ENCODE measurements around the gene RAD51B.

DNA sequence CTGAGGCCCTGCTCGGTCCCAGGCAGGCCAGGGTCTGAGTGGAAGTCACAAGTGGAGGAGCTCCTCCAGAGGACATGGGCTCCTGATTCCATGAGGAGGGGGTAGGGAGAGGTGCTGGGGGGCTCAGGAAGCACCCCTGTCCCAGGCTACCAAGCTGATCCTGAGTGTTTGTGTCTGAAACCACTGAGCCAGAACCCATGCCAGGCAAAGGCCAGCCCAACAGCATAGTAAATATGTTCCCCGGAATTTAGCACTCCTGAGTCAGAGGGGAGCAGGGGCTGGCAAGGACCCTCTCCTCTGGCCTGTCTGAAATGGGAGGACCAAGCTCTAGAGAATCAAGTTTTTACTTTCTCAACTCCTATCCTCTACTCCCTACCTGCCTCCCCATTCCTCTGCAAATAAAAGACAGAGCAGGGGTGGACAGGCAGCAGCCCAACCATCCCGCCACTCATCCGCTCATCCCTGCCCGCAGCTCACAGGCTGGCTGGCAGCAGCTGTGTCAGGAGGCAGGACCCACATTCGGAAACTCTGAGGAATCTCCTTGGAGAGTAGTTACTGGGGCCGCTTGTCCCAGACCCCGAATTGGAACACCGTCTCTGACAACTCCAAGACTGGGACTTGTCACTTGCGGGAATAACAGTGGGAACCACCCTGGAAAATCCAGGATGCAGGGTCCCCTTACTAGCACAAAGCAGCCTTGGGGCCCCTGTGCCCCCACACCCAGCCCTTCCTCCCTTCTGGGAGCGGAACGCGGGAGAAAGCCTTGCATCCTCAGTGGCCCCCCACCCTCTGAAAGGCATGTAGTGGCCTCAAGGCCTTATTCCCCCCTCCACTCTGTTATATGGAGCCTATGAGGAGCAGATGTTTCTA is 870.7 kb downstream of the RAD51B start:
- TF ChIP-seq, protein P1, sequence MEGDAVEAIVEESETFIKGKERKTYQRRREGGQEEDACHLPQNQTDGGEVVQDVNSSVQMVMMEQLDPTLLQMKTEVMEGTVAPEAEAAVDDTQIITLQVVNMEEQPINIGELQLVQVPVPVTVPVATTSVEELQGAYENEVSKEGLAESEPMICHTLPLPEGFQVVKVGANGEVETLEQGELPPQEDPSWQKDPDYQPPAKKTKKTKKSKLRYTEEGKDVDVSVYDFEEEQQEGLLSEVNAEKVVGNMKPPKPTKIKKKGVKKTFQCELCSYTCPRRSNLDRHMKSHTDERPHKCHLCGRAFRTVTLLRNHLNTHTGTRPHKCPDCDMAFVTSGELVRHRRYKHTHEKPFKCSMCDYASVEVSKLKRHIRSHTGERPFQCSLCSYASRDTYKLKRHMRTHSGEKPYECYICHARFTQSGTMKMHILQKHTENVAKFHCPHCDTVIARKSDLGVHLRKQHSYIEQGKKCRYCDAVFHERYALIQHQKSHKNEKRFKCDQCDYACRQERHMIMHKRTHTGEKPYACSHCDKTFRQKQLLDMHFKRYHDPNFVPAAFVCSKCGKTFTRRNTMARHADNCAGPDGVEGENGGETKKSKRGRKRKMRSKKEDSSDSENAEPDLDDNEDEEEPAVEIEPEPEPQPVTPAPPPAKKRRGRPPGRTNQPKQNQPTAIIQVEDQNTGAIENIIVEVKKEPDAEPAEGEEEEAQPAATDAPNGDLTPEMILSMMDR (IDR thresholded peaks at IDR 0.05 in 2 of 3, conservative IDR thresholded peaks at IDR 0.05 in 1 of 3; ENCODE audit: borderline replicate concordance in 1 of 3, insufficient read depth in 1 of 3, low read depth in 2 of 3, low read length in 2 of 3) = no peak
- no peak for TF ChIP-seq EZH2 (IDR thresholded peaks at IDR 0.05)
- no peak for TF ChIP-seq YY1 (IDR thresholded peaks at IDR 0.05; ENCODE audit: extremely low read depth, insufficient replicate concordance, low read depth, low read length)
- TF ChIP-seq SP1 (IDR thresholded peaks at IDR 0.05; ENCODE audit: low read depth) = no peak
- TF ChIP-seq RAD21 (IDR thresholded peaks at IDR 0.05; ENCODE audit: low read depth) = no peak
- no peak for TF ChIP-seq JUND (IDR thresholded peaks at IDR 0.05)
- no peak for TF ChIP-seq ATF3 (IDR thresholded peaks at IDR 0.05)
- TF ChIP-seq EGR1 (IDR thresholded peaks at IDR 0.05; ENCODE audit: low read depth) = no peak
- TF ChIP-seq ZBTB33 (IDR thresholded peaks at IDR 0.05; ENCODE audit: extremely low read depth, insufficient replicate concordance, low read length) = no peak
- no peak for TF ChIP-seq TCF7L2 (IDR thresholded peaks at IDR 0.05; ENCODE audit: borderline replicate concordance, extremely low read depth, insufficient read depth, insufficient read length)
- TF ChIP-seq POLR2A (IDR thresholded peaks at IDR 0.05; ENCODE audit: borderline replicate concordance, extremely low read depth, insufficient read depth, insufficient read length) = no peak
- no peak for TF ChIP-seq FOSL1 (IDR thresholded peaks at IDR 0.05; ENCODE audit: low read depth)
- TF ChIP-seq ZNF274 (IDR thresholded peaks at IDR 0.05; ENCODE audit: low read depth, low read length) = no peak

Measured in HCT116 (cell line).